MV-4-11 (cell line): ENCODE data around the gene KRTAP16-1.
A peak's percentile ranks its signal among the peaks of the same experiment; 100 is the strongest.
"Not testable (repeated sequence)": the region's sequence is repeated elsewhere in the genome, so short reads cannot be mapped to it uniquely, and the experiment has no call there.

Experiments
- DNase-seq: peaks from one replicate; lab custom pipeline; 2025; lab: John Stamatoyannopoulos, UW

The KRTAP16-1 gene

GRCh38 chr17:41308918-41309359 is at the start of gene KRTAP16-1:
Gene KRTAP16-1 (minus strand): TSS chr17:41309309. CDS start chr17:41309253, 56 bp downstream.
- DNase-seq: no peak

GRCh38 chr17:41354536-41354935 is 45.4 kb upstream of the KRTAP16-1 start:
- peak; percentile 90 for DNase-seq

GRCh38 chr17:41352597-41353366 is 43.7 kb upstream of the KRTAP16-1 start:
- no peak for DNase-seq

- DNase-seq: no peak
These were observed 42.1 kb upstream of the KRTAP16-1 start for GRCh38 chr17:41351177-41351576.

- not testable (repeated sequence) for DNase-seq
These were observed 41.3 kb upstream of the KRTAP16-1 start, which contains the start of gene KRT33A for GRCh38 chr17:41350381-41350878. Gene KRT33A (minus strand): TSS chr17:41350828. CDS start chr17:41350767, 61 bp downstream.

GRCh38 chr17:41347869-41348760 is 39.0 kb upstream of the KRTAP16-1 start:
- DNase-seq: no peak

GRCh38 chr17:41346421-41346820 is 37.3 kb upstream of the KRTAP16-1 start:
- DNase-seq: not testable (repeated sequence)

GRCh38 chr17:41345992-41346391 is 36.9 kb upstream of the KRTAP16-1 start:
- DNase-seq: no peak

GRCh38 chr17:41343029-41343428 is 33.9 kb upstream of the KRTAP16-1 start:
- DNase-seq: no peak

GRCh38 chr17:41340934-41341861 is 32.1 kb upstream of the KRTAP16-1 start:
- DNase-seq: no peak

GRCh38 chr17:41340494-41340893 is 31.4 kb upstream of the KRTAP16-1 start:
- no peak for DNase-seq

- DNase-seq: no peak
These were observed 30.6 kb upstream of the KRTAP16-1 start for GRCh38 chr17:41339571-41340172.

GRCh38 chr17:41338961-41339485 is 29.9 kb upstream of the KRTAP16-1 start:
- peak; percentile 69 for DNase-seq

- DNase-seq: no peak
These were observed 26.6 kb upstream of the KRTAP16-1 start for GRCh38 chr17:41335747-41336146.

GRCh38 chr17:41334385-41335305 is 25.5 kb upstream of the KRTAP16-1 start:
- peak; percentile 57 for DNase-seq

- no peak for DNase-seq
These were observed 24.7 kb upstream of the KRTAP16-1 start for GRCh38 chr17:41333836-41334235.

GRCh38 chr17:41333098-41333497 is 24.0 kb upstream of the KRTAP16-1 start:
- no peak for DNase-seq

- DNase-seq: no peak
These were observed 23.1 kb upstream of the KRTAP16-1 start for GRCh38 chr17:41332239-41332638.

GRCh38 chr17:41331606-41332005 is 22.5 kb upstream of the KRTAP16-1 start:
- no peak for DNase-seq
